Type B pancreatic cell (in vitro differentiated cells): ENCODE measurements around the gene SMG9. TPM values are rescaled to one million over a fixed set of nuclear protein-coding genes. Genes with fewer than 3 reads are reported as not detected.

Experiments used
- DNase-seq: peaks from one replicate; pipeline ENCODE4 v3.0.0; 2021; ENCODE audit warnings: mixed read lengths; ENCODE audit not compliant: unreplicated experiment; ENCODE audit errors: extremely low spot score
- H3K27ac Mint-ChIP-seq: 2 replicates; pipeline ENCODE4 v1.8.0; 2021; ENCODE audit warnings: mild to moderate bottlenecking, mixed read lengths
- H3K27me3 Mint-ChIP-seq: 2 replicates; pipeline ENCODE4 v1.8.0; 2021; ENCODE audit warnings: mixed read lengths
- H3K36me3 Mint-ChIP-seq: 2 replicates; pipeline ENCODE4 v1.8.0; 2021; ENCODE audit warnings: mixed read lengths
- H3K4me1 Mint-ChIP-seq: one replicate; pipeline ENCODE4 v1.8.0; 2021; ENCODE audit warnings: mixed read lengths; ENCODE audit not compliant: unreplicated experiment
- H3K4me3 Mint-ChIP-seq: 2 replicates; pipeline ENCODE4 v1.8.0; 2021; ENCODE audit warnings: mild to moderate bottlenecking, mixed read lengths
- H3K9me3 Mint-ChIP-seq: 2 replicates; pipeline ENCODE4 v1.8.0; 2021; ENCODE audit warnings: mixed read lengths
- CTCF ChIP-seq: fragments of 200-600 bp; sonication (generic); conservative IDR thresholded peaks from 2 replicates; pipeline ENCODE4 v1.5.0; 2021; ENCODE audit warnings: antibody characterized with exemption, mild to moderate bottlenecking
- total RNA-seq: library from RNA; stranded (reverse); gene quantifications from 2 replicates; pipeline ENCODE4 v1.2.1, GENCODE V29; 2021; ENCODE audit warnings: low replicate concordance

SMG9 gene
- total RNA-seq, 1 donor from 2014 or later: 64.9 TPM

GRCh38 chr19:43782689-43783231, 28.0 kb upstream of the SMG9 start:
- no peaks in the 10 kb centered on the region for H3K9me3 Mint-ChIP-seq
- H3K4me1 Mint-ChIP-seq: peaks cover 36% of the 10 kb centered on the region
- H3K36me3 Mint-ChIP-seq: no peaks in the 10 kb centered on the region
- H3K27me3 Mint-ChIP-seq: peaks cover 5% of the 10 kb centered on the region
- H3K27ac Mint-ChIP-seq: no peak overlapping the region
- no peak for TF ChIP-seq CTCF
- no peak overlapping the region for H3K4me3 Mint-ChIP-seq
- no peak for DNase-seq

GRCh38 chr19:43782311-43782660, 27.5 kb upstream of the SMG9 start:
- DNase-seq: no peak
- H3K4me3 Mint-ChIP-seq: no peak overlapping the region
- no peak overlapping the region for H3K27ac Mint-ChIP-seq
- peaks cover 5% of the 10 kb centered on the region for H3K27me3 Mint-ChIP-seq
- TF ChIP-seq CTCF: no peak
- no peaks in the 10 kb centered on the region for H3K9me3 Mint-ChIP-seq
- no peaks in the 10 kb centered on the region for H3K36me3 Mint-ChIP-seq
- peaks cover 39% of the 10 kb centered on the region for H3K4me1 Mint-ChIP-seq

GRCh38 chr19:43781630-43782310, 27.0 kb upstream of the SMG9 start:
- Mint-ChIP-seq H3K9me3 (no peaks in the 10 kb centered on the region), H3K4me3 (no peak overlapping the region), H3K27me3 (peaks cover 5% of the 10 kb centered on the region), H3K4me1 (peaks cover 44% of the 10 kb centered on the region), H3K36me3 (no peaks in the 10 kb centered on the region), H3K27ac (peak overlapping the region; percentile 66)
- DNase-seq: no peak
- no peak for TF ChIP-seq CTCF

GRCh38 chr19:43780706-43781525, 26.2 kb upstream of the SMG9 start, which contains the start of gene KCNN4:
Gene KCNN4, minus strand, starts transcription at chr19:43780973. Its CDS starts 112 bp downstream, at chr19:43780861.
- no peak for TF ChIP-seq CTCF
- no peaks in the 10 kb centered on the region for H3K36me3 Mint-ChIP-seq
- no peaks in the 10 kb centered on the region for H3K9me3 Mint-ChIP-seq
- H3K4me3 Mint-ChIP-seq: peak within 1 kb of the TSS; percentile 57
- H3K4me1 Mint-ChIP-seq: peaks cover 44% of the 10 kb centered on the region
- peak within 1 kb of the TSS; percentile 74 for H3K27ac Mint-ChIP-seq
- H3K27me3 Mint-ChIP-seq: peaks cover 5% of the 10 kb centered on the region
- no peak for DNase-seq

GRCh38 chr19:43779820-43780219, 25.1 kb upstream of the SMG9 start:
- TF ChIP-seq CTCF: no peak
- Mint-ChIP-seq H3K4me1 (peaks cover 47% of the 10 kb centered on the region), H3K27me3 (peaks cover 11% of the 10 kb centered on the region), H3K9me3 (no peaks in the 10 kb centered on the region), H3K27ac (peak overlapping the region; percentile 74), H3K4me3 (peak overlapping the region; percentile 57), H3K36me3 (no peaks in the 10 kb centered on the region)
- DNase-seq: no peak
